GM19328 (cell line): ENCODE results near the gene HNF1B.
"Not testable (repeated sequence)": the region's sequence is repeated elsewhere in the genome, so short reads cannot be mapped to it uniquely, and the experiment has no call there.

Source experiments
- ATAC-seq: cut with Tn5 transposase; IDR thresholded peaks from one replicate; pipeline ENCODE4 v1.9.1; 2021; ENCODE audit warnings: mild to moderate bottlenecking, moderate library complexity; ENCODE audit not compliant: unreplicated experiment

The HNF1B gene

DNA sequence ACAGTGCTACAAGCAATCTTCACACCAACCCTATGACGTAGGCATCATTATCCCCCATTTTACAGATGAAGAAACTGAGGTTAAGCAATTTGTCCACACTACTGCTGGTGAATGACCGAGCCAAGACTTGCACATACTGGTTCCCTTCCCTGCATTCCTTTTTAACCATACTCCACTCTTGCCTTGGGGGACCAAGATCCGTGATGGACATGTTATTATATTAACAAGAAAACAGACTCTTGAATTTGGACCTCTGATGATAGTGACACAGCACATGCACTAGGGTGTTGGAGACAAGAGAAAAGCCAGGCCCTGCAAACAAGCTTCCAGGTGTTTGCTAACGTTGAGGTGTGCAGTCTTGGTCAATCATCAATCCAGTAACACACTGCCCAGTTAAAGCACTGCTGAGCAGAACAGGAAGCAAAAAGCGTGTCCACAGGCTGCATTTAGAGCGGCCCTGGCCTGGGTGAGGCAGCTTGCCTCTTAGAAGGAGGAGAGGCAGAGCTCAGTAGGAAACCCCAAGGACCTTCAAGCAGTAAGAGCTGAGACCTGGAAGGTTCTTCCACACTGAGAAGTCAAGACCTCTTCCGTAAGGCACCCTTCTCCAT lies 36.7 kb downstream of the HNF1B start:
- no peak for ATAC-seq

DNA sequence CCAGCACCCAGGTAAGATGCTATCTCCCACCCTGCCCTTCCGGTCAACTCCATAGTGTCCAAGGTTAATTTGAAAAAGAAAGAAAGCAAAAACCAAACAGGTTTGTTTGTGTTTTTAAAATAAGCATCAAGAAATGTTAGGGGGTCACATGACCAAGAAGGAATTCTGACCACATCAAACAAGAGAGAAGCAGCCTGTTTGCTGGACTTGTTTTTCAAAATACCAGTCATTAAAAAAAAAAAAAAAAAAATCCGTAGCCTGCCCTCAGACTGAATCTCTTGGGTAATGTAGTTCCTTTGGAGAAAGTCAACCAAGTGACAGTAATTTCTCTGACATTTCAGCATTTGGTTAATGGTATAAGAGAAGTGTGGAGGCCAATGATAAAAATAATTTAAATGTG lies 38.4 kb downstream of the HNF1B start:
- no peak for ATAC-seq

DNA sequence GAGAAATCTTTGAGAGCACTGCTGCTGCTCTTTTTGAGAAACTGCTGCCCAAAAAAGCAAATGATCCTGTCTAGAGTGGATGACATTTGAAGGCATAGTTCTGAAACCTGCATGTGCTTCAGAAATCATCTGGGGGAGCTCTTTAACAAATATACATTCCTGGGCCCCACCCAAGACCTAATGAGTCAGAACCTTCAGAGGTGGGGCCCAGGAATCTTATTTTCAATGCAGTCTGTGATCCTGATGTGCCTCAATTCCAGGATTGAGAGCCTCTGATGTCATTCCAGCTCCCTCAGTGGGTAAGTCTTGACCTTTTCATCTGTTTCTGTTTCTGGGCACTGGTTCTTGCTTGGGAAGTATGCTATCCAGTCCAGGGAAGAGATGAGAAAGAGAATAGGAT lies 42.3 kb downstream of the HNF1B start:
- no peak for ATAC-seq

DNA sequence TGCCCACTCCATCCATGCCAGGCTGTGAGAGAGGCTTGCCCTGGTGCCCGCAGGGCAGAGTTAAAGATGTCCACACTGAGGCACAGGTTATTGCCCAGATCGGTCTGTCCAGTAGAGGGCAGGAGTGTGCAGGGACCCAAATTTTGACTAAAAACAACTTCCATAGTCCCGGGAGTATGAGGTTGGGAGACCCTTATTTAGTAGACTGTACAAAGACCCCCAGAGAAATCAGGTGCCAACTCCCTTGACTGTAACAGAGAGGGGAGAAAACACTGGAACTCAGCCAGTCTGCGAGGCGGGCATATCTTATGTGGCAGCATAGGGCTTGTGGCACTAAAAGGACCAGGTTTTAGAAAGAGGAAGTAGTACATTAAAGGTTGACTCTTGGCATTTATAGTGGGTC lies 43.4 kb downstream of the HNF1B start:
- ATAC-seq: no peak

DNA sequence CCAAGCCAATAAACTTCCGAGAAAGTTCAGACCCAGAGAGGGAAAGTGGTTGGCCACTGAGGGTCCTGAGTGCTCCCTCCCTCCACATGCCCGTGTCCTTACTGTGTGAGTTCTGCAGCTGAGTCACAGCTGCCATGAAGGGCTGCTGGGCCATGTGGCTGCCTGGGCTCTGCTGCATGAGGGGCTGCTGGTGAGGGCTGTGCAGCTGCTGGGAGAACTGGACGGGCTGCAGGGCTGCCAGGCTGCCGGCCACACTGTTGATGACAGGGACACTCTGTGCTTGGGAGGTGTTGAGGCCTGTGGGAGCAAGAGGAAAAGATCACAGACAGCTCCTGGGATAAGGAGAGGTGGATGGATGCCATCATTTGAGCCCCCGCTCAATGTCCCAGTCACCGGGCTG lies 44.0 kb downstream of the HNF1B start:
- ATAC-seq: no peak

DNA sequence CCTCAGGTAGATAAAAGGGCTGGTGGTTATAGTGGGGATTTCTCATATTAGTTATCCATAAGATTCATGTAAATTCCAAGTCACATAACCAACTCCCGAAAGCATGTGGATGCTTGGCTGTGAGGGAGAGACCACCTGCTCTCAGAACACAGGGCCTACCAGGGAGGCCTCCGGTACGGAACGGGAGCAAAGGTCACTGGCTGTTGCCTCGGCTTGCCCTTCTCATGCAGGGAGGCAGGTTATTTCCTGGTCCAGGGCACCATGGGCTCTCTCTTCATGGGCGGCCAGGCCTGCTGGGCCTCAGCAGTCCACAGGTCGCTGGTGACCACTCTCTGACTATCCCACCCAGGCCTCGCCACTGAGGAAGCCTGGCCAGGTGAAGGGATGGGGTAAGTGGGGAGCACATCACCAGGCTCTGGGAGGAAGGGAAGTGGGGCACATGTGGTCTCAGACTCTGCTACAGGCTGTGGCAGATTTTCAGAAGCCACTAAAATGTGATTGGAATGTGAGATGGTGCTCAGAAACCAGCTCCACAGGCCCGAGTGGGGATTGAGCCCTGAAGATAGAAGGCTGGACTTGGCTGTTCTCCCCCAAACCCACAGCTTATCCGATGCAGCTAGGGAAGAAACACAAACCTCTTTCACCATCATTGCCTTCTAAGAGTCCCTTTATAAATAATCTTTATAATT lies 45.4 kb downstream of the HNF1B start:
- ATAC-seq: no peak

DNA sequence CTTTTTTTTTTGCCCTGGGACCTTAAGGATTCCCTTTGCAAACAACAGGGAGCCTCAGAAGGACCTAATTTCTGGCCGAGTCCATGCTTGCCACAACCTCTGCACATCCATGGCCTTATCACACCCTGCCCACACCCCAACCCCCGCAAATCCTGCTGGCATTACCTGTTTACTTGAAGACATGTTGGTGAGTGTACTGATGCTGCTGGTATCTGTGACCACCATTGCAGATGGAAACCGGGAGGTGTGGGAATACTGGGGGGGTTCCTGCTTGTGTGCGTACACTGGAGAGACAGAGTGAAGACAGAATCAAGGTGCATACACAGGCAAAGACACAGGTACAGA lies 46.0 kb downstream of the HNF1B start:
- ATAC-seq: no peak

DNA sequence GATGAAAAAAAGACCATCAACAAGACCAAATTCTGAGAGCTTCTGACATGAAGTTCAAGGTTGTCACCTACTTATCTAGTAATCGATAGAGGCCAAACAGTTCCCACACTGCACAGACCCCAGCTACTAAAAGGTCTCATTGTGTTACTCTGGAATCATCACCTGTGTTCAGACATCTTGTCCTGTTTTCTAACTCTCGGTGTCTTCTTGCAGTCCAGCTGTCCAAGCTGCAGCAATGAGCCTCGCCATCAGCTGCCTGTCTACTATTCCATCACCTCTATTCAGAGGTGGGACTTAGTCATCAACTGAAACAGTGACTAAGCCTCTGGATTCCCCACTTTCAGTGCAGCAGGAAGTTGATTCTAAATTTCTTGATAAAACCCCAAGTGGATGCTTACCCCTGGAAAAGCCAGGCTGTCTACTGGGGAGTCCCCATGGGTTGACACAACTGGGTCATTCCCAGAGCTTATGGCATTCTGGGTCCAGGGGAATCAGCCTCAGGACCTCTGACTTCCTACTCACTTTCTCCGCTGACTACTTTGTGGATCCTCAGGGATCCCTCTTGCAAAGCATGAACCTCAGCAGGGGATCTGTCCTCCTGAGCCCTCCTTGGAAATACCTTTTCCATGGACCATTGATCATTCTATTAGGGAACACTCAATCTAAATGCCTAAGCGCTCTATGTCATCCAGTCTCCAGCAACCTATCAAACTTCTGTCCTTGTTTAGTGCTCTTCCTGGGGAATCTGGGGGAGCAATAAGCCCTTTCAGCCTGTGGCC lies 46.5 kb downstream of the HNF1B start:
- ATAC-seq: no peak

DNA sequence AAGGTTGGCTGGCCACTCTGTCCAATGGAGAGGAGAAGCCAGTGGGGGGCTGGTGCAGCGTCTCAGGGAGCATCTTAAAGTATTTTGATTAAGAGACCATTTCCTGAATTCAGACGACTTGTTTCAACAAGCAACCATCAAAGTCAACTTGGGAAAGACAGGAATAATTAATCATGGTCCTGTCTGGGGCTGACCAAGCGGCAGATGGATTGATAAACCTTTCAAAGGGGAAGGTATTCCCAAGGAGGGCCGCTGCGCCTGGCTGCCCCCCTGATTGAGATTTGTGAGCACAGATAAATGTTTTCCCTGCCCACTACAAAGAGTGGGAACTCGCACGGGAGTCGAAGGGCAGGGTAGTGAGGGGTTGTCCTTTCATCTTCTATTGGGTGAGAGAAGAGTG lies 47.5 kb downstream of the HNF1B start:
- ATAC-seq: no peak

DNA sequence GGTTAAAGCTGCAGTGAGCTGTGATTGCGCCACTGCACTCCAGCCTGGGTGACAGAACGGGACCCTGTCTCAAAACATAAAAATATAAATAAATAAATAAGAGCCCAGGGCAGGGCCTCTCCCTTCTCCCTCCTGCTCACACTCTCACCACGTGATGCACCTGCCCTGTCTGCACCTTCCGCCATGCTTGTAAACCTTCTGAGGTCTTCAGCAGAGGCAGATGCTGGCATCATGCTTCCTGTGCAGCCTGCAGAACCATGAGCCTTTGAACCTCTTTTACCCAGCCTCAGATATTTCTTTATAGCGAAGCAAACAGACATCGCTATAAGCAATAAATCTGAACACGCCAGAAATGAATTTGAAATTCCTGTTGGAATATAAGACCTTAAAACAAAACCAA lies 48.5 kb downstream of the HNF1B start:
- ATAC-seq: no peak

DNA sequence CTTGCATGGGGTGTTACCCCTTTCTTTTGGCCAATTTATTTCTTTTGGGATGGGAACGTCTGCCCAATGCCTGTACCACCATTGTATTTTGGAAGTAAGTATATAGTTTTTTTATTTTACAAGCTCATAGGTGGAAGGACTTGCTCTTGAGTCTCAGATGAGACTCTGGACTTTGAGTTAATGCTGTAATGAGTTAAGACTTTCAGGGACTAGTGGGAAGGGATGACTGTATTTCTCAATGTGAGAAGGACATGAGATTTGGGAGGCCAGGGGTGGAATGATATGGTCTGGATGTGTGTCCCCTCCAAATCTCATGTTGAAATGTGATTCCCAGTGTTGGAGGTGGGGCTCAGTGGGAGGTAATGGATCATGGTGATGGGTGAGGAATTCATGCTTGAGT lies 49.1 kb downstream of the HNF1B start:
- ATAC-seq: no peak

DNA sequence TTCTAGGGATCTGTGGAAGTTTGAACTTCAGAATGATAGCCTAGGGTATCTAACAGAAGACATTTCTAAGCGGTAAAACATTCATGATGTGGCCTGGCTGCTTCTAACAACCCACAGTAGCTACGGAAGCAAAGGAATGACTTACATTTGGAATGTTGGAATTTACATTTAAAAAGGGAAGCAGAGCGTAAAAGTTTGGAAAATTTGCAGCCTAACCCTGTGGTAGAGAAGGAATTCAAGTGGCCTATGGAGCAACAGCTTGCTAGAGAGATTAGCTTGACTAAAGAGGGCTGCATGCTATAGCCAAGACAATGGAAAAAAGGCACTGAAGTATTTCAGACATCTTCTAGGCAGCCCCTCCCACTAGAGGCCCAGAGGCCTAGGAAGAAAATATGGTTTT lies 50.1 kb downstream of the HNF1B start:
- no peak for ATAC-seq

DNA sequence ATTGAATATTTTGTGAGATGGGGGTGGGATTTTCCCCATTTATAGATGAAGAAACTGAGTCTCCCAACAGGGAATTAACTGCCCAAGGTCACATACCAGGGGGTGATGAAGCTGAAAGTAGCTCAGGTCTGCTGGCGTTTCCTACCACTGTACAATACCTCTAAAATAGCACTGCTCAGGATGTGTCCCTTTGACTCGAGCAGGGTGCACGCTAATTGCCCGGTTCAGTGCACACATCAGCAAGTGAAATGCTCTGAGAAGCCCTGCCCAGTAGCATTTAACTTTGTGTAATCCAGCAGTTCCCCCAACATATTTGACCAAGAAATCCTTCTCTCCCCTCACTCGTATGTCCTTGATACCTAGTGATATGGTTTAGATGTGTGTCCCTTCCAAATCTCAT lies 51.5 kb downstream of the HNF1B start:
- ATAC-seq: no peak

DNA sequence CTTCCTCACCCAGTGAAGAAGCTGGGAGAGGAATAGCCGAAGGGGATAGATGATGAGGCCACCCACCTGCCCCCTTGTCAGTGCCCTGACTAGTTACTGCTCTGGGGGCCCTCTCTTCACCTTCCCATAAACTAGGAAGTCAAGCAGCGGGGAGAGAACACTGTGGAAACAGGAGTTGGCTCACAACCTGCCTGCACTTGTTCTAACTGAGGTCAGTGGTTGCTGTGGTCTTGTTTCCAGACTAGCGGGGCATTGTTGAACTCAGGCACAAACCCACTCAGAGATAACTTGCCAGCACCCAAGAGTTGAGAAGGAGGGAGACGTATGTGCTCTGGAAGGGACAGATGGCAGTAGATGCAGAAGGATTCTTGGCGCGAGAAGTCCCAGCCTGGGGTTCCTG lies 53.1 kb downstream of the HNF1B start:
- ATAC-seq: no peak

DNA sequence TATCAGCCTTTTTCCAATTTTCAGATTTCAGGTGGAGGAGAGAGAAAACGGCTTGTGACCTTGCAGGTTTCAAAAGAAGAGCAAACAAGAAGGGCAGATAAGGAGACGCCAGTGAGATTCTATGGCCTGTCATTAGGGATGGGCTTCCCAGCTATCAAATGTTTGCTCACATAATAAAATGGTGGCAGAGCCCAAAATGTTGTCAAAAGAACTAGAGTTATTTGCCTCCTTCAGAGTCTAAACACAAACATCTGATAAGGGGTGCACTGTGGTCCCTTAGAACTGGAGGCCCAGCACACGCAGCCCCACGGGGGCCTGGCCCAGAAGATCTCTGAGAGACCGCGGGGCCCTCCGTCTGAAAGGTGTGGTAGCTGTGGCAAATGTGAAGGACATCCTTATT lies 55.5 kb downstream of the HNF1B start:
- no peak for ATAC-seq

DNA sequence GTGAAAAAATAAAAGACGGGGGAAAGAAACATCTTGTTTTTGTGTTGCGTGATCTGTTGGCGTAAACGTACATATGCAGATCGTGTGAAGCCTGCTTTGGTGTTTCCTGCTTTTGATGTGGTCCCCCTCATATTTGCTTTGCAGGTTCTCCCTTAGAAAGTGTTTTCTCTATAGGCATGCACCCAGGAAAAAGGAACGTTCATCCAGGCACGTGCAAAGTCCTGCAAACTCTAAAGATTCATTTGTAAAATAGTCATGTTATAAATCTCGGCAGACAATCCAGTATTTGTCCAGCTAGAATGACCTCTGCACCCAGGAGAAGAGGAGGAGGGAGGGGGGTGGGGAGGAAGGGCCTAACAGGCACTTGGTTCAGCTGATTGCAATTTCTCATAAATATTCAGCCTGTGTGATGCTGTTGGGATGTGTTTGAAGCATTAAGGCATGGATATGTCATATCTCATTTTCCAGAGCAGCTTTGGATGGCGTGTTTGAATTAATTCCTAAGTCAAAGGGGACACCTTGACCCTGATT lies 61.3 kb downstream of the HNF1B start:
- ATAC-seq: no peak

DNA sequence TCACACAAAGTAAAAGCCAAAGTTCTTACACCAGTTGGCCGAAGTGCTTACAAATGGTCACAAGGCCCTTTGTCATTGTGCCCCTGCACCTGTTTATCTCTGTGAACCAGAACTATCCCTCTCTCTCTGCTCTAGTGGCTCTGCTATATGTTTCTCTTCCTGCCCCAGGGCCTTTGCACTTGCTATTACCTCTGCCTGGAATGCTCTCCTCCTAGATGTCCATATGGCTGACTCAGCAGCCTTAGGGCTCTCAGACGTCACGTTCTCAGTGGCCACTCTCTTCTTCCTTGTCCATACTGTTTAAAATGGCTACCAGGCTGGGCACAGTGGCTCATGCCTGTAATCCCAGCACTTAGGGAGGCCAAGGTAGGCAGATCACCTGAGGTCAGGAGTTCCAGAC lies 62.9 kb downstream of the HNF1B start:
- no peak for ATAC-seq

DNA sequence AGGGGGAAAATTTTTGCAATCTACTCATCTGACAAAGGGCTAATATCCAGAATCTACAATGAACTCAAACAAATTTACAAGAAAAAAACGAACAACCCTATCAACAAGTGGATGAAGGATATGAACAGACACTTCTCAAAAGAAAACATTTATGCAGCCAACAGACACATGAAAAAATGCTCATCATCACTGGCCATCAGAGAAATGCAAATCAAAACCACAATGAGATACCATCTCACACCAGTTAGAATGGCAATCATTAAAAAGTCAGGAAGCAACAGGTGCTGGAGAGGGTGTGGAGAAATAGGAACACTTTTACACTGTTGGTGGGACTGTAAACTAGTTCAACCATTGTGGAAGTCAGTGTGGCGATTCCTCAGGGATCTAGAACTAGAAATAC lies 64.9 kb downstream of the HNF1B start:
- not testable (repeated sequence) for ATAC-seq

DNA sequence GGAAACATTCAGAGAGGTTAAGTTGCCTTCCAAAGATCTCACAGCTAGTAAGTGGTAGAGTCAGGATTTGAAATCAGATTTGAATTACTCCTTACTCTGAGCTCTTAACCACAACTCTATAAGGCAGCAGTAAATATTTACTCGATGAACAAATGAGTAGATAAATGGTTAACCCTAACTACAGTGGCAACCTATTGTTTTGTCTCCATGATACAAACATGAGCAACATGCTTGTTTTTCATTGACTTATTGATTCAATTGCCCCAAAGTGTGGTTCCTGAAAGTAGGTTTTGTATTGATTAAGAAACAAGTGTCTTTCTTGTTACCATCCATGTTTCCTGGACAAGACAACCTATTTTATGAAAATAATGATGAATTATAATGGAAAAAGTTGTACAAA lies 66.8 kb downstream of the HNF1B start:
- no peak for ATAC-seq

DNA sequence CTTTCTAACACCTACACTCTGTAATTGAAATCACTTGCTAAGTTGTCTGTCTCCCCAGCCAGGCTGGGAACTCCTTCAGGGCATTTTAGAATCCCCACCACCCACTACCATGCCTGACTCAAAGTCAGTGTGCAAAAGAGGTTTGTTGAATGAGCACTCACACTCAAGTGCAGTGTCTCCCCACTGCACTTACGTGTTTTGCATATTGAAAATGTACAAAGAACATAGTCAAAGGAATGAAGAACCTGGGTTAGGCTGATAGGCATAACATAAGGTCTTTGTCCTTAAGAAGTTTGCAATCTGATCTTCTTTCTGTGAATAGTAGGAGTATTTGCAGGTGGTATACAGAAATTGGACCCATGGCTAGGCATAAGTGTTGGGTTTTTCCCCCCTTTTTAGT lies 67.8 kb downstream of the HNF1B start:
- no peak for ATAC-seq

DNA sequence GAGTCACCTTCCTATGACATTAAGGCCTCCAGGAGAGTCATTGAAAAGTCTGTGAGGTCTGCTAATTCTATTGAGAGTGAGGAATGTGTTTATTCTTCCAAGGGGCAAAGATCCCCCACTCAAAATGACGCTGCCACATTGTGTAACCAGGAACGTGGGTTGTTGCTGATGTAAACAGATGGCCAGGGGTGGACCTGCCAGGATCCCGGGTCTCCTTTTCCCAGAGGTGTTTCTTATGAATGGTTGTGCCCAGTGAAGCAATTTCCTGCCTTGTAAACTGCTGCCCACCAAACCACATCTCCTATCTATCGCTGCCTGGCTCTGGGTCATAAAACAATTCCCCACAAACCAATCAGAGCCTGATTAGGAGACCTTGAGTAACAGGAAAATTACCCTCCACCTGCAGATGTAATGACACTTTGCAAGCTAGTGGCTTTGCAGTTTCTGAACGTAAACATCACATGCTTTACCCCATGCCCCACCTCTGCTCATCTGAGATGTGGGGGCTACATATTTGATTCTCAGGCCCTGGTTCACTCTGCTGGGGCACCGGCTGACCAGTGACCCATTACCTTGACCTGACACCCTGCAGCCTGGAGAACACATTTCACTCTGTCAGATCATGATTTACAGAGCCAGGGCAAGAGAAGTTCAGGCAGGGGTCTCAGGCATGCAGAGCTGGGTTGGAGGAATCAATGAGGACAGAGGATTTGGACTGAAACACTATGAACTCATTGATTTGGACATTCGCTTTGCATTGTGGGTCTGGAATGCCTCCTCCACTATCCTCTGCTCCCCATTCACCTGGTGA lies 68.5 kb downstream of the HNF1B start:
- no peak for ATAC-seq
